MCF 10A (cell line): ENCODE measurements around the gene SGIP1. TPM values are rescaled to one million over a fixed set of nuclear protein-coding genes. Genes with fewer than 3 reads are reported as not detected.

Source experiments
- BruUV-seq: library from RNA; stranded (reverse); fragments of 400-500 nt; replicated peaks from 2 replicates; lab custom pipeline; 2021; lab: Mats Ljungman, UMichigan
- CTCF ChIA-PET: fragments of 300-600 bp; sonication (Branson Sonifier 250); formaldehyde crosslinking; extraction: SDS; loops from one replicate; lab custom pipeline; 2021; ENCODE audit warnings: antibody characterized with exemption, inconsistent platforms; lab: Yijun Ruan, JAX
- POLR2A ChIA-PET: fragments of 300-600, 350-650 bp; sonication (Branson Sonifier 250); formaldehyde crosslinking; extraction: SDS; loops from one replicate; lab custom pipeline; 2020; ENCODE audit warnings: antibody characterized with exemption, inconsistent platforms; lab: Yijun Ruan, JAX
- DNase-seq: peaks from one replicate; pipeline ENCODE4 v3.0.0-alpha.2; 2018; ENCODE audit not compliant: unreplicated experiment
- H3K27ac Mint-ChIP-seq: one replicate; pipeline ENCODE4 v1.8.0; 2022; ENCODE audit warnings: mild to moderate bottlenecking, low read depth, mixed read lengths; ENCODE audit not compliant: unreplicated experiment
- H3K27me3 Mint-ChIP-seq: one replicate; pipeline ENCODE4 v1.8.0; 2022; ENCODE audit warnings: mixed read lengths; ENCODE audit not compliant: insufficient read depth, unreplicated experiment
- H3K36me3 Mint-ChIP-seq: one replicate; pipeline ENCODE4 v1.8.0; 2022; ENCODE audit warnings: mild to moderate bottlenecking, moderate library complexity, mixed read lengths; ENCODE audit not compliant: insufficient read depth, unreplicated experiment
- H3K4me1 Mint-ChIP-seq: one replicate; pipeline ENCODE4 v1.8.0; 2022; ENCODE audit warnings: mixed read lengths; ENCODE audit not compliant: insufficient read depth, unreplicated experiment
- H3K4me3 Mint-ChIP-seq: one replicate; pipeline ENCODE4 v1.8.0; 2022; ENCODE audit warnings: mild to moderate bottlenecking, moderate library complexity, mixed read lengths; ENCODE audit not compliant: unreplicated experiment
- H3K9me3 Mint-ChIP-seq: one replicate; pipeline ENCODE4 v1.8.0; 2022; ENCODE audit warnings: mixed read lengths; ENCODE audit not compliant: unreplicated experiment
- intact Hi-C: fragments of 100-400 bp; cut with micrococcal nuclease; formaldehyde crosslinking; loops from 2 replicates; pipeline ENCODE4 v1.14.1; 2022
- total RNA-seq: library from RNA; stranded (reverse); gene quantifications from 2 replicates; pipeline ENCODE4 v1.2.3, GENCODE V29; 2022
- TF ChIP-seq, protein P1 (sequence below): fragments of 200-600 bp; IDR thresholded peaks from one replicate; pipeline ENCODE4 v1.8.0; 2022; ENCODE audit warnings: antibody characterized with exemption, mild to moderate bottlenecking; ENCODE audit not compliant: unreplicated experiment

Gene SGIP1
- total RNA-seq, 1 experiment from 2014 or later: not detected

DNA sequence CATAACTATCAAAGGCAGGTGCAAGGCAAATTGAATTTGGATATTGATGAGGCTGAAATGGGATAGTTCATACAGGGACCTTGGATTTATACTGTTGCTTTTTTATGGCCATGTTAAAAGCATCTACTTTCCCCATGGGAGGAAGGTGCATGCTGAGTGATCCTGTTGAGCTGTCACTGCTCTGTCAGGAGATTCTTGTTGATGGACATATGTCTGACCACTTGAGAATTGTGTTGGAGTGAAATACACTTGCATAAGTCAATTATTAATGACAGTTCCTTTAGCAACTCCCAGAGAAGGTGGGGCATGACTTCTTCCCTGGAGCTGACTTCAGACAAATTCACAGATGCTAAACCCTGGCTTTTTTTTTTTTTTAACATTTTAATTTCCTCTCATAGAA lies 159.9 kb downstream of the SGIP1 start:
- no peak overlapping the region for H3K27ac Mint-ChIP-seq
- H3K9me3 Mint-ChIP-seq: no peaks in the 10 kb centered on the region
- DNase-seq: no peak
- H3K36me3 Mint-ChIP-seq: no peaks in the 10 kb centered on the region
- intact Hi-C loops: no loop called here
- BruUV-seq: no TSS peak
- ChIA-PET POLR2A (no interaction called here), CTCF (interaction anchor here (1.2 kb wide), 1 partner anchor 32 kb away, joined by 6 read pairs; no protein-coding TSS in a partner anchor)
- no peaks in the 10 kb centered on the region for H3K27me3 Mint-ChIP-seq
- H3K4me3 Mint-ChIP-seq: no peak overlapping the region
- H3K4me1 Mint-ChIP-seq: peaks cover 5% of the 10 kb centered on the region
- TF ChIP-seq, protein P1, sequence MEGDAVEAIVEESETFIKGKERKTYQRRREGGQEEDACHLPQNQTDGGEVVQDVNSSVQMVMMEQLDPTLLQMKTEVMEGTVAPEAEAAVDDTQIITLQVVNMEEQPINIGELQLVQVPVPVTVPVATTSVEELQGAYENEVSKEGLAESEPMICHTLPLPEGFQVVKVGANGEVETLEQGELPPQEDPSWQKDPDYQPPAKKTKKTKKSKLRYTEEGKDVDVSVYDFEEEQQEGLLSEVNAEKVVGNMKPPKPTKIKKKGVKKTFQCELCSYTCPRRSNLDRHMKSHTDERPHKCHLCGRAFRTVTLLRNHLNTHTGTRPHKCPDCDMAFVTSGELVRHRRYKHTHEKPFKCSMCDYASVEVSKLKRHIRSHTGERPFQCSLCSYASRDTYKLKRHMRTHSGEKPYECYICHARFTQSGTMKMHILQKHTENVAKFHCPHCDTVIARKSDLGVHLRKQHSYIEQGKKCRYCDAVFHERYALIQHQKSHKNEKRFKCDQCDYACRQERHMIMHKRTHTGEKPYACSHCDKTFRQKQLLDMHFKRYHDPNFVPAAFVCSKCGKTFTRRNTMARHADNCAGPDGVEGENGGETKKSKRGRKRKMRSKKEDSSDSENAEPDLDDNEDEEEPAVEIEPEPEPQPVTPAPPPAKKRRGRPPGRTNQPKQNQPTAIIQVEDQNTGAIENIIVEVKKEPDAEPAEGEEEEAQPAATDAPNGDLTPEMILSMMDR: no peak

DNA sequence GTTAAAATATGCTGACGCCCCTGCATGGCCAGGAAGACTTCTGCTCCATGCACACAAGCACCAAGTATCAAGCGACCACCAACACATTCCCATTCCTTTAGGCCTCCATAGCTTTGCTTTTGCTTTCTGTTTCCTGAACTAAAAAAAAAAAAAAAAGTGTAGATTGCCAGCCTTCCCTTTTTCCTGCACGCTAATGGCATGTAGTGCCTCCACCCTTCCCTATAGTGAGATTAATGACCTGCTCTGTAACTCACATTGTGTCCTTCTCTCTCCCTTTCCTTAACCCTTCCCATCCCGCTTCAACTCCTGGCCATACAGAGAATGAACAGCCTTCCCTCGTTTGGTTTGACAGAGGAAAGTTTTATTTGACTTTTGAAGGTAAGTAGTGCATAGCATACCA lies 161.2 kb downstream of the SGIP1 start:
- Mint-ChIP-seq H3K27me3 (no peaks in the 10 kb centered on the region), H3K36me3 (no peaks in the 10 kb centered on the region), H3K27ac (no peak overlapping the region), H3K4me1 (peaks cover 5% of the 10 kb centered on the region), H3K4me3 (no peak overlapping the region), H3K9me3 (no peaks in the 10 kb centered on the region)
- TF ChIP-seq, protein P1: no peak
- POLR2A ChIA-PET: no interaction called here
- CTCF ChIA-PET: interaction anchor here (0.8 kb wide), 1 partner anchor 1212 kb away, joined by 5 read pairs; no protein-coding TSS in a partner anchor
- intact Hi-C loops: no loop called here
- DNase-seq: no peak
- no TSS peak for BruUV-seq

DNA sequence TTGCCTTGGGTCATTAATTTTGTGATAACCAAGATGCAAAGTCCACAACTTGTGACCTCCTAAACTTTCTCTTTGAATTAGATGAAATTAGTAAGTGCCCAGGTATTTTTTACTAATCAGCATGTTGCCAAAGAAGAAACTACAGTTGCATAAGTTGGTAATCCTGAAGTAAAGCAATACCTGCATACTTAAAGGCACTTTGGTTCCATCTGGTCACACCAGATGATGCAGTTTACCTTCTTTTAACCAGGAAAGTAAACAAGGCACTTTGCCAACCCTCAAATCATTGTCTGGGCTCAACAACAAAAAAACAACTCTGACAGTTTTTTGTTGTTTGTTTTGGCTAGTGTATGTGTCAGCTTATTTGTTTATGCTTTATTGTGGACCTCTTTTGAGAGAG lies 162.8 kb downstream of the SGIP1 start:
- TF ChIP-seq, protein P1: no peak
- Mint-ChIP-seq H3K36me3 (no peaks in the 10 kb centered on the region), H3K27me3 (no peaks in the 10 kb centered on the region), H3K9me3 (no peaks in the 10 kb centered on the region), H3K27ac (no peak overlapping the region), H3K4me3 (no peak overlapping the region), H3K4me1 (peaks cover 5% of the 10 kb centered on the region)
- ChIA-PET CTCF (interaction anchor here (0.6 kb wide), 1 partner anchor 174 kb away, joined by 5 read pairs; no protein-coding TSS in a partner anchor), POLR2A (no interaction called here)
- BruUV-seq: no TSS peak
- intact Hi-C loops: no loop called here
- DNase-seq: peak; percentile 13

DNA sequence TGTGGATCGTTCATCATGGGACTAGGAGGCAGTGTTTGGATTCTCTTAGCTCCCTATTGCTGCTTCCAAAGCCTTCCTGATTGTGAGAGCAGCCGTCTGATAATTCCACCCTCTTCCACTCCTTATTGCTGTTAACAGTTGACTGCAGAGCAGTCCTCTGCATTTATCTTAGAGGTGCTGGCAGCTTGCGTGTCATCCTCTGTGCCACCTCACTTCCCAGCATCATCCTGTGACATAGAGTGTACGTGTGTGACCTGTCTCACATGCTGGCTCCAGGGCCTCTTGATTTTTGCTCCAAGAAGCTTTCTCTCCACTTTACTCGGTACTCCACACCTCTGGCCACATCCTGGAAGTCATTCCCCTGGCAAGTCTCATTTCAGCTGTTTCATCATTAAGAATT lies 165.3 kb downstream of the SGIP1 start:
- Mint-ChIP-seq H3K9me3 (no peaks in the 10 kb centered on the region), H3K27me3 (no peaks in the 10 kb centered on the region), H3K4me1 (peaks cover 5% of the 10 kb centered on the region), H3K36me3 (no peaks in the 10 kb centered on the region), H3K27ac (no peak overlapping the region), H3K4me3 (no peak overlapping the region)
- no peak for DNase-seq
- TF ChIP-seq, protein P1: no peak
- POLR2A ChIA-PET: interaction anchor here (0.6 kb wide), 1 partner anchor 1325 kb away, joined by 4 read pairs; no protein-coding TSS in a partner anchor
- BruUV-seq: no TSS peak
- CTCF ChIA-PET: interaction anchor here (1.2 to 1.5 kb wide), 2 partner anchors 27 to 28 kb away, joined by 3 to 5 read pairs; no protein-coding TSS in a partner anchor
- intact Hi-C loops: no loop called here
